ENCODE results near the gene LY6G6F.
"Not testable (repeated sequence)": the region's sequence is repeated elsewhere in the genome, so short reads cannot be mapped to it uniquely, and the experiment has no call there.

LY6G6F gene

GRCh38 chr6:31702819-31703716 is 3.6 kb upstream of the LY6G6F start, which contains the start of gene ABHD16A:
ABHD16A (minus strand) TSS chr6:31703324; CDS start chr6:31703281, 43 bp downstream.
- Mint-ChIP-seq H3K27me3 (no peaks in the 10 kb centered on the region), H3K4me3 (peak within 1 kb of the TSS; percentile 96 to 99), H3K9me3 (no peaks in the 10 kb centered on the region), H3K27ac (peak within 1 kb of the TSS; percentile 98), H3K4me1 (peaks cover 16 to 25% of the 10 kb centered on the region in 2 donors), H3K36me3 (peaks cover 4 to 13% of the 10 kb centered on the region in 2 donors)
- ATAC-seq (replicated peaks) (peak; percentile 97 to 98), DNase-seq (peak; percentile 97)

DNA sequence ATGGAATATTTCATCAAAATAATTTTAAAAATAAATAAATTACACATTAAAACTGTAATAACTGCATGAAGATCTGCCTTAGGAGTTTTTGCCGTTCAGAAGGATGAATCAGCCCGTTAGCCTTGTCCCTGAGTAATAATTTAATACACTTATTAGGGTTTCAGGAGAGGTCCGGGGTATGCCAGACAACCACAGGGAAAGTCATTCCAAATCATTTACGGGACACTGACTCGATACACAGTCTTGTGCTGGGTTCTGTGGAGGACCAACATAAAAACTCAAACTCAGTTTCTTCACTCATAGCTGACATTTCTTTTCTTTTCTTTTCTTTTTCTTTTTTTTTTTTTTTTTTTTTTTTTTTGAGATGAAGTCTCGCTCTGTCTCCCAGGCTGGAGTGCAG is 735 bp upstream of the LY6G6F start:
- no peaks in the 10 kb centered on the region for H3K9me3 Mint-ChIP-seq
- H3K27me3 Mint-ChIP-seq: no peaks in the 10 kb centered on the region
- no peak for ATAC-seq (replicated peaks)
- H3K27ac Mint-ChIP-seq: no peak overlapping the region
- H3K4me3 Mint-ChIP-seq: no peak overlapping the region
- peaks cover 18 to 30% of the 10 kb centered on the region in 2 donors for H3K4me1 Mint-ChIP-seq
- no peak for DNase-seq
- H3K36me3 Mint-ChIP-seq: peaks cover 4 to 11% of the 10 kb centered on the region in 2 donors

GRCh38 chr6:31707701-31708100 is 1.0 kb downstream of the LY6G6F start:
- peaks cover 11 to 25% of the 10 kb centered on the region in 2 donors for H3K4me1 Mint-ChIP-seq
- ATAC-seq (replicated peaks) (no peak), DNase-seq (no peak)
- H3K4me3 Mint-ChIP-seq: no peak overlapping the region
- H3K9me3 Mint-ChIP-seq: no peaks in the 10 kb centered on the region
- H3K36me3 Mint-ChIP-seq: peaks cover under 1% of the 10 kb centered on the region in 2 donors
- H3K27me3 Mint-ChIP-seq: no peaks in the 10 kb centered on the region
- no peak overlapping the region for H3K27ac Mint-ChIP-seq

DNA sequence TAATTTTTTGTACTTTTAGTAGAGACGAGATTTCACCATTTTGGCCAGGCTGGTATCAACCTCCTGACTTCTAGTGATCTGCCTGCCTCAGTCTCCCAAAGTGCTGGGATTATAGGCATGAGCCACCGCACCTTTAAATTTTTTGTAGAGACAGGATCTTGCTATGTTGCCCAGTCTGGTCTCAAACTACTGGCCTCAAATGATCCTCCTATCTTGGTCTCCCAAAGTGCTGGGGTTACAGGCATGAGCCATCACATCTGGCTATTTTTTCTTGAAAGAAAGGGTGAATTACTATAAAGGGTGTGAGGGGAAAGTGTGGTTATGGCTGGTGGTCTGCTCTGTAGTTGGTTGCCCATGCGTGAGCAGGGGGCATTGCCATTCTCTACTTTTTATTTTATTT is 1.6 kb downstream of the LY6G6F start:
- ATAC-seq (replicated peaks): no peak
- Mint-ChIP-seq H3K4me3 (no peak overlapping the region), H3K27me3 (no peaks in the 10 kb centered on the region), H3K36me3 (no peaks in the 10 kb centered on the region), H3K9me3 (no peaks in the 10 kb centered on the region), H3K27ac (no peak overlapping the region), H3K4me1 (peaks cover 11 to 24% of the 10 kb centered on the region in 2 donors)
- no peak for DNase-seq

- H3K4me3 Mint-ChIP-seq; DNase-seq; H3K36me3 Mint-ChIP-seq; H3K27me3 Mint-ChIP-seq; ATAC-seq (replicated peaks); H3K9me3 Mint-ChIP-seq; H3K27ac Mint-ChIP-seq: not testable (repeated sequence)
- peaks cover 9 to 19% of the 10 kb centered on the region in 2 donors for H3K4me1 Mint-ChIP-seq
Observed at GRCh38 chr6:31709157-31709556, 2.5 kb downstream of the LY6G6F start.

DNA sequence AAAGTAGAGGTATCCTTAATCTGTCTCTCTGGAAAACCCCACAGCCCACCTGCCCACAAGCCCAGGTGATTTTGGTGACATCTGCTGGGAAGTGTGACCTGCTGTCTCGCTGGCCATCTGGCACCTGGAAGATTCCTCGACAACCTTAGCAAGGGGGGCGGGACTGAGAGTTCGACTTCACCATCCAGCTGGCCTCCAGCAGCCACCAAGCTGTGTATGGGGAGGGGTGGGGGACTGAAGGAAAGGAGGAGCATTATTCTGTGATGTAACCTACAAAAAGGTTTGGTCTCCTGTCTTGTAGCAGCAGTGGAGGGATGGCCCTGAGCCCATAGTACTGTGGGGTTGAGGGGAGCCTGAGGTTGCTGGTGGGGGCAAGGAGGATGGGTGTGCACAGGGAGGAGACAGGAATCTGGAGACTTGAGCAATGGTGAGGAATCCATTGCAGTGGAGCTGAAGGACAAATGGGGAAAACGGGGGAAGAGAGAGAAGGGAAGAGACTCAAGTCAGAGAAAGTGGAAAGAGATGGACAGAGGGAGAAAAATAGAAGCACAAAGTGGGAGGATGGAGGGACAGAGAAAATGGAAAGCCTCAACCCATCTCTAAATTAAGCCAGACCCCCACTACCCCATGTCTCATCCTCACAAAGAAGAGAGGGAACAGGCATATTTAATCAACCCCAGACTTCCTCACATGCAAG is 4.0 kb downstream of the LY6G6F start:
- Mint-ChIP-seq H3K27me3 (no peaks in the 10 kb centered on the region), H3K9me3 (no peaks in the 10 kb centered on the region), H3K4me3 (no peak overlapping the region), H3K27ac (no peak overlapping the region), H3K36me3 (no peaks in the 10 kb centered on the region), H3K4me1 (peaks cover 9 to 19% of the 10 kb centered on the region in 2 donors)
- ATAC-seq (replicated peaks) (no peak), DNase-seq (no peak)

DNA sequence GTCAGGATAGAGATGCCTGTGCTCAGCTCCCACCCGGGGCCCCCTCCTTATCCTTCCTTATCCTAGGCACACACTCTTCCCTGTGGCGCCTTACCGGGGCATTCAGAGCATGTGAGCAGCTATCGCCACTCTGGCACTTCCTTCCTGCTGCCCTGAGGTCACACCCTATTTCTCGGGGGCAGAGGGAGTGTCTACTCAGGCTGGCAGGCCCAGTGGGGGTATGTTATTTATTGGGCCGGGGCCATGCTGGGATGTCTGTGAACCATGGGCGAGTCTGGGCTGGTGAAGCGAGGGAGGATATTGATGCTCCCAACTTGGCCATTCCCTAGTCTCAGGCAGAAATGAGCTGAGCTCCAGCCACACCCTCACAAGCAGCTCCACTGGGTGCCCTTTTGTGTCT is 4.6 kb downstream of the LY6G6F start:
- DNase-seq: no peak
- H3K27ac Mint-ChIP-seq: no peak overlapping the region
- H3K9me3 Mint-ChIP-seq: no peaks in the 10 kb centered on the region
- H3K36me3 Mint-ChIP-seq: no peaks in the 10 kb centered on the region
- H3K4me3 Mint-ChIP-seq: no peak overlapping the region
- H3K27me3 Mint-ChIP-seq: no peaks in the 10 kb centered on the region
- peaks cover 9 to 19% of the 10 kb centered on the region in 2 donors for H3K4me1 Mint-ChIP-seq
- no peak for ATAC-seq (replicated peaks)

- peak; percentile 73 to 76 for ATAC-seq (replicated peaks)
- DNase-seq: no peak
- Mint-ChIP-seq H3K4me3 (no peak overlapping the region), H3K36me3 (no peaks in the 10 kb centered on the region), H3K4me1 (peaks cover 9 to 19% of the 10 kb centered on the region in 2 donors), H3K9me3 (no peaks in the 10 kb centered on the region), H3K27ac (no peak overlapping the region), H3K27me3 (no peaks in the 10 kb centered on the region)
Observed at GRCh38 chr6:31712296-31712695, 5.6 kb downstream of the LY6G6F start.

GRCh38 chr6:31713465-31713864 is 6.8 kb downstream of the LY6G6F start:
- no peak overlapping the region for H3K27ac Mint-ChIP-seq
- H3K4me1 Mint-ChIP-seq: peaks cover 9 to 19% of the 10 kb centered on the region in 2 donors
- H3K36me3 Mint-ChIP-seq: no peaks in the 10 kb centered on the region
- no peaks in the 10 kb centered on the region for H3K27me3 Mint-ChIP-seq
- H3K9me3 Mint-ChIP-seq: no peaks in the 10 kb centered on the region
- ATAC-seq (replicated peaks) (no peak), DNase-seq (no peak)
- no peak overlapping the region for H3K4me3 Mint-ChIP-seq

DNA sequence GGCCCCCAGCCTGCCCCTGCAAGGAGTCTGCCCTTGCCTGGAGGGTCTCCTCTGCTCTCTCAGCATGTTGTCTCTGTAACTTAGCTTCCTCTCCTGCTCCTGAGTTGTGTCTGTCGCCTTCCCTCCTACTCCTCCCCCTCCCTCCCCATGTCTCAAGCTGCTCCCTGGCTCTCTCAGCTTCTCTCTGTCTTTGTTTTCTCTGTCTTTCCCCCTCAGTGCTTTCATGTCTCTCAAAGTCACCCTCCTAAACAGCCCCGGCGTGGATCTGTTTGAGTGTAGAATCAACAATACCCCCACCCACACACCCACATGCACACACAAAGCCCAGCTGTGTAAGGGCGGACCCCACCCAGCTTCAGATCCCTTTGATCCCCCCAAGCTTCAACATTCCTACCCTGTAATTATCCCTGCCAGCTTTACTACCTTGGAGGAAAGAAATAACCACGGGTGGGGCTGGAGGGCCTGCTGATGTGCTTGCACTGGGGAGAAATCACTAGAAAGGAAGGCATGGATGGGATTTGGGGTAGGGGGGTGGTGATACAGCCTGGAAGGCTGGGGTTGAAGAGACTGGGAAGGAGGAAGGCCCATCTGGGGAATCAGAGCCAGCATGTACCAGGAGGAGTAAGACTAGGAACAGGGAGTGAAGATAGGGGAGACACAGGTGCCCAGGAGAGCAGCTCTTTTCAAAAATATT is 7.5 kb downstream of the LY6G6F start:
- DNase-seq: no peak
- no peaks in the 10 kb centered on the region for H3K27me3 Mint-ChIP-seq
- H3K4me3 Mint-ChIP-seq: no peak overlapping the region
- H3K36me3 Mint-ChIP-seq: no peaks in the 10 kb centered on the region
- no peak overlapping the region for H3K27ac Mint-ChIP-seq
- H3K4me1 Mint-ChIP-seq: peaks cover 9 to 19% of the 10 kb centered on the region in 2 donors
- H3K9me3 Mint-ChIP-seq: no peaks in the 10 kb centered on the region
- ATAC-seq (replicated peaks): no peak

GRCh38 chr6:31715022-31715958 is 8.6 kb downstream of the LY6G6F start, which contains the start of gene LY6G6D:
LY6G6D (plus strand) TSS chr6:31715348; CDS start chr6:31715356, 8 bp downstream.
- H3K36me3 Mint-ChIP-seq: no peaks in the 10 kb centered on the region
- peaks cover 9 to 18% of the 10 kb centered on the region in 2 donors for H3K4me1 Mint-ChIP-seq
- no peaks in the 10 kb centered on the region for H3K27me3 Mint-ChIP-seq
- DNase-seq (no peak), ATAC-seq (replicated peaks) (no peak)
- H3K9me3 Mint-ChIP-seq: no peaks in the 10 kb centered on the region
- H3K27ac Mint-ChIP-seq: no peak within 1 kb of the TSS
- H3K4me3 Mint-ChIP-seq: no peak within 1 kb of the TSS

DNA sequence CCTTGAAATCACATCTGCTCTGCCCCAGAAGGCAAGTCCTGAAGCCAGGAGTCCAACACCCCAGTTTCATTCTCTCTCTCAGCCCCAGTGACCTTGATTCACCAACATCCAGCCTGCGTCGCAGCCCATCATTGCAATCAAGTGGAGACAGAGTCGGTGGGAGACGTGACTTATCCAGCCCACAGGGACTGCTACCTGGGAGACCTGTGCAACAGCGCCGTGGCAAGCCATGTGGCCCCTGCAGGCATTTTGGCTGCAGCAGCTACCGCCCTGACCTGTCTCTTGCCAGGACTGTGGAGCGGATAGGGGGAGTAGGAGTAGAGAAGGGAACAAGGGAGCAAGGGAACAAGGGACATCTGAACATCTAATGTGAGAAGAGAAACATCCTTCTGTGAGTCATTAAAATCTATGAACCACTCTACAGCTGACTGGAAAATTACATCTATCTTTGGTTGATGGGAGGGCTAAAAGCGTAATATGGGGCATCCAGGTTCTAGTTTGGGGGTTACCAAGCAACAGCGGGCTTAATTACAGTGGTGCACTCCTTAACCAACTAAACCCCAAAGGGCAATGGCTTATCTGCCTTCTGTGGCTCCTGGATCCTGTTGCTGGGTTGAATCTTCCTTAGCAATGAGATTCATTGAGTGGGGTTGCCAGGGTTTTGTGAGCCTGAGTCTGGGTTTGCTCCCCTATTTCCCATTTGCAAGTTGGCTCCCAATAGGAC is 11.0 kb downstream of the LY6G6F start:
- no peak for DNase-seq
- H3K9me3 Mint-ChIP-seq: no peaks in the 10 kb centered on the region
- no peak overlapping the region for H3K27ac Mint-ChIP-seq
- peaks cover 0 to 2% of the 10 kb centered on the region in 2 donors for H3K4me1 Mint-ChIP-seq
- H3K27me3 Mint-ChIP-seq: no peaks in the 10 kb centered on the region
- no peaks in the 10 kb centered on the region for H3K36me3 Mint-ChIP-seq
- H3K4me3 Mint-ChIP-seq: no peak overlapping the region
- no peak for ATAC-seq (replicated peaks)

DNA sequence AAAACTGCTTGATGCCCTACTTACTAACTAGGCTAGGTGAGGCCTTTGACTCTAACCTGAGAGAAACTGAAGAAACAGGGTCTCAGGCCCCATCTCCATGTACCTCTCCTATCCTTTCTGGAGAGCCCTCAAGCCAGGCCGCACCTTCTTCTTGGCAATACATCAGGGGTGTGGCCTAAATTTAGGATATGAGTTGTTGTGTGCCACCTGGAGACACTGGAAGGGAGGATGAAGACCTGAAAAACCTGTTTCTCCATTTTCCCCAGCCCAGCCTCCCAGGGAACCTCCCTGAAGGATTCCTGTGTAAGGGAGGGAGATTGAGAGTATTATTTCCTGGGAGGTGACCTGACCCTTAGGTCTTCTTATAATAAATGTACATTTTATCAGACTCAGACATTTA is 11.6 kb downstream of the LY6G6F start:
- no peak overlapping the region for H3K4me3 Mint-ChIP-seq
- H3K36me3 Mint-ChIP-seq: no peaks in the 10 kb centered on the region
- DNase-seq: no peak
- H3K9me3 Mint-ChIP-seq: no peaks in the 10 kb centered on the region
- peaks cover 3 to 4% of the 10 kb centered on the region in 2 donors for H3K4me1 Mint-ChIP-seq
- H3K27me3 Mint-ChIP-seq: no peaks in the 10 kb centered on the region
- ATAC-seq (replicated peaks): no peak
- no peak overlapping the region for H3K27ac Mint-ChIP-seq

Data from stimulated activated naive B cell treated with anti-CD40 and anti-IgM and Interleukin-4, amounts not matched to agents 10 μg/mL and 1 μg/mL and 100 μg/mL, for 72 hours (primary cell).